Suppressor macrophage (primary cell): ENCODE results near the gene ERI3.

Experiments
- DNase-seq, 4 experiments: peaks; one replicate each; pipeline ENCODE4 v3.0.0-alpha.2; 2020 to 2022

The ERI3 gene

GRCh38 chr1:44200336-44200735, 154.7 kb downstream of the ERI3 start:
- DNase-seq: no peak

GRCh38 chr1:44174630-44175029, 180.4 kb downstream of the ERI3 start:
- no peak for DNase-seq
